ENCODE data around the gene PSMA3. TPM values are rescaled to one million over a fixed set of nuclear protein-coding genes. Genes with fewer than 3 reads are reported as not detected.
A peak's percentile ranks its signal among the peaks of the same experiment; 100 is the strongest.

The PSMA3 gene
- total and polyA plus RNA-seq, 8 donors, result 49.6 to 158 (median 96.2) TPM

DNA sequence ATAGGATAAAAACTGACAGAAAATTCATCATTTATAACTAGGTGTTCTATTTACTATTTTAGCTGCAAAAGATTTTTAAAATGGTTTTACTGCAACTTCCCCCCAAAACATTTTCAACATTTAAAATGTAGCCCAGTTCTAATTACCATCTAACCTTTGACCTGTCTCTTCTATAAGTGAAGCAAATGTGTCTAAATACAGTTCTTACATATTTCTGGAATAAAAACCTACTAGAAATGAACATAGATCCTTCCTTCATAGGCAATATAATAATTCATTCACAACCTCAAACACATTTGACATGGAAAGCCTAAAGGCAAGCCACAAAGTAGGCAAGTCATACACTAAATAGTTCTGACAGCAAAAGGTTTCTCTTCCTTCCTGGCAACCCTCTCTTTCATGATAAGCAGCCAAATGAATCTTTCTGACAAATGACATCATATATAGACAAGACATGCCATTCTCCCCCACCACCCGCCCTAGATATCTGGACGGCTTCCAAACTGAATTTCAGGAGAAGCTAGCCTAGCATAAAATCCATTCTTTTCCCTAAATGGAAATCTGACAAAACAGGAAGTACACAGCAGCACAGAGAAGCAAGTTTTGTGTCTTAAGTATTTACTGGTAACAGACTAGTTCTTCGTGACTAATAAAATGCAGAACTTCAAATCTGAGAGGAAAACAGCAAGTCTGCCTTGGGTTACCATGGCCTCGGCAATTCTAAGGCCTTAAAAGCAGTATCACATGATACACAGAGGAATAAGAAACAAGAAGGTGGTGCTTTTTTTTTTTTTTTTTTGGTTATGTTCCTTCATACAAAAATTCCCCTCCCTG lies 36.5 kb downstream of the PSMA3 start:
- intact Hi-C loops (cut with DNase I; ENCODE audit: low total_unique reads), result no loop called here
- Histone ChIP-seq H3K36me3 (peaks cover 21 to 71% (median 67%) of the 10 kb centered on the region in 4 donors), H3K27ac (peak overlapping the region in 4 of 5 donors; percentile 67 to 79 (median 74)), H3K4me1 (peaks cover 25 to 62% (median 46%) of the 10 kb centered on the region in 4 donors), H3K9me3 (no peaks in the 10 kb centered on the region), H3K27me3 (no peaks in the 10 kb centered on the region), H3K4me3 (no peak overlapping the region)
- WGBS, 5 donors, result 21 to 44% (median 26%) methylated on average over 4 of the region's 4 CpGs
- peak in 1 of 2 donors; percentile 76 for DNase-seq
- TF ChIP-seq POLR2AphosphoS5 (IDR thresholded peaks at IDR 0.05) (no peak), EP300 (IDR thresholded peaks at IDR 0.05) (no peak), POLR2A (IDR thresholded peaks at IDR 0.05) (no peak)
- TF ChIP-seq, protein P1, sequence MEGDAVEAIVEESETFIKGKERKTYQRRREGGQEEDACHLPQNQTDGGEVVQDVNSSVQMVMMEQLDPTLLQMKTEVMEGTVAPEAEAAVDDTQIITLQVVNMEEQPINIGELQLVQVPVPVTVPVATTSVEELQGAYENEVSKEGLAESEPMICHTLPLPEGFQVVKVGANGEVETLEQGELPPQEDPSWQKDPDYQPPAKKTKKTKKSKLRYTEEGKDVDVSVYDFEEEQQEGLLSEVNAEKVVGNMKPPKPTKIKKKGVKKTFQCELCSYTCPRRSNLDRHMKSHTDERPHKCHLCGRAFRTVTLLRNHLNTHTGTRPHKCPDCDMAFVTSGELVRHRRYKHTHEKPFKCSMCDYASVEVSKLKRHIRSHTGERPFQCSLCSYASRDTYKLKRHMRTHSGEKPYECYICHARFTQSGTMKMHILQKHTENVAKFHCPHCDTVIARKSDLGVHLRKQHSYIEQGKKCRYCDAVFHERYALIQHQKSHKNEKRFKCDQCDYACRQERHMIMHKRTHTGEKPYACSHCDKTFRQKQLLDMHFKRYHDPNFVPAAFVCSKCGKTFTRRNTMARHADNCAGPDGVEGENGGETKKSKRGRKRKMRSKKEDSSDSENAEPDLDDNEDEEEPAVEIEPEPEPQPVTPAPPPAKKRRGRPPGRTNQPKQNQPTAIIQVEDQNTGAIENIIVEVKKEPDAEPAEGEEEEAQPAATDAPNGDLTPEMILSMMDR (IDR thresholded peaks at IDR 0.05), result no peak

DNA sequence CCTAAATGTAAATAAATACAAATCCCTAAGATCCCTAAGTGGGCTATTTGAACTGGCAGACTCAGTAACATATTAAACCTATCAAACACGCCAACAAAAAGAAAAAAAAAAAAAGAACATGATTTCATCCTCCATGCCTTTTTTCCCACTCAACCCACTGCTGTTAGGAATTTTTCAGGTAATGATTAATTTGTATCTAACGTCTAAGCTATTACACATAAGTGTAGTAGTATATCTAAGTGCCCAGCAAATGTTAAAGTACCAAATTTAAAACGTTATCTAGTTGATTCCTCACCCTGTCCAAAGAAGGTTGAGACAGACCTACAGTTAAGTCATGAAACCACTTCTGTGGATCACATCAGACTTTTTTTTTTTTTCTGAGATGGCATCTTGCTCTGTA lies 37.3 kb downstream of the PSMA3 start:
- peak overlapping the region in 4 of 5 donors; percentile 67 to 79 (median 74) for H3K27ac ChIP-seq
- H3K4me3 ChIP-seq, result no peak overlapping the region
- peaks cover 28 to 79% (median 72%) of the 10 kb centered on the region in 4 donors for H3K36me3 ChIP-seq
- WGBS, 5 donors, result 50 to 57% (median 54%) methylated on average over 3 of the region's 3 CpGs
- intact Hi-C loops (cut with DNase I; ENCODE audit: low total_unique reads), result no loop called here
- no peaks in the 10 kb centered on the region for H3K27me3 ChIP-seq
- peaks cover 25 to 59% (median 41%) of the 10 kb centered on the region in 4 donors for H3K4me1 ChIP-seq
- H3K9me3 ChIP-seq, result no peaks in the 10 kb centered on the region
- no peak for TF ChIP-seq POLR2A (IDR thresholded peaks at IDR 0.05)
- no peak for TF ChIP-seq POLR2AphosphoS5 (IDR thresholded peaks at IDR 0.05)
- no peak for TF ChIP-seq EP300 (IDR thresholded peaks at IDR 0.05)
- TF ChIP-seq, protein P1 (IDR thresholded peaks at IDR 0.05), result no peak
- no peak for DNase-seq

DNA sequence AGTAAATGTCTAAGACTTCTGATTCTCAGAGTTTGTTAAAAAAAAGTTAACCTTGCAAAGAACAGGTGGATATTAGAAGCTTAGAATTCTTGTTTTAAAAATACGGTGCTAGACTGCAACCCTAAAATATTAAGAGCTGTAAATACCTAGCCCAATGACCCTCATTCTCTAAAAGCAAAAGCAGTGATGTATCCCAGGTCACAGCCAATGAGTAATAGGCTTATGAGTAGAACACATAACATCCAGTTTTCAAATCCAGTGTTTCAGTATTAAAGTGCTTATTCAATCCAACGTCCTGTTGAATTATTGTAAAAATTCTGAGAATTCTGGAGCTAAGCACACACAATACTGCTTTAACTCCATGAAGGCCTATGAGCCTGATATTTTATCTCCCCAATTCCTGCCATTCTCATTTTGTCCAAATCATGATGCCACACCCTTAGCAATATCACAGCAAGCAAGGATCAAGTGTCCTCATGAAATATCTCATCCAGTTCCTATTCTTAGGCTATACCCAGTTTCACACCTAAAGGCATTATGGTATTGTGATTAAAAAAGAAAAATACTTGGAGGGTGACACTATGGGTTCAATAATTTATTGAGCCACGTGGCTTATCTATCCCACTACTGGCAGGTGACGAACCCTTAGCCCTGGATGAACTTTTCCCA lies 38.4 kb downstream of the PSMA3 start:
- intact Hi-C loops (cut with DNase I; ENCODE audit: low total_unique reads), result no loop called here
- no peaks in the 10 kb centered on the region for H3K9me3 ChIP-seq
- peak overlapping the region in 2 of 5 donors; percentile 10 to 76 for H3K27ac ChIP-seq
- no peak overlapping the region for H3K4me3 ChIP-seq
- WGBS, 5 donors, result 64 to 70% (median 65%) methylated on average over 4 of the region's 4 CpGs
- DNase-seq, result no peak
- no peaks in the 10 kb centered on the region for H3K27me3 ChIP-seq
- TF ChIP-seq, protein P1 (IDR thresholded peaks at IDR 0.05), result no peak
- TF ChIP-seq EP300 (IDR thresholded peaks at IDR 0.05) (no peak), POLR2A (IDR thresholded peaks at IDR 0.05) (no peak), POLR2AphosphoS5 (IDR thresholded peaks at IDR 0.05) (no peak)
- H3K36me3 ChIP-seq, result peaks cover 23 to 80% (median 72%) of the 10 kb centered on the region in 4 donors
- peaks cover 28 to 67% (median 44%) of the 10 kb centered on the region in 4 donors for H3K4me1 ChIP-seq

DNA sequence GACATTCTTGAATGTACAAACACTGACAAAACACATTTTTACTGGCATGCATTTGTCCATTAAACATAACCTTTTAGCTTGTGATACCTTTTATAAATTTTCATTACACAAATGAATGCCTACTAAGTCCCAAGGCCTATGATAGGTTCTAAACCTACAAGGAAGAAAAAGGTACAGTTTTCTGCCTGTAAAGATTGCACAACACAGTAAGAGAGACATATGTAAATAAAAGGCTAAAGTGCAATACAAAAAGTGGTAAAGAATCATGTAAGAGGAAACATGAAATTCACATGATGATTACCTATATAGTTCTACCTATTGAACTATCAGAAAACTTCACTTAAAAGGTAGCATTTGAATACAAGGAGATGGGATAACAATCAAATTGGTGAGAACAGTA lies 39.1 kb downstream of the PSMA3 start:
- TF ChIP-seq POLR2A (IDR thresholded peaks at IDR 0.05) (no peak), POLR2AphosphoS5 (IDR thresholded peaks at IDR 0.05) (no peak), EP300 (IDR thresholded peaks at IDR 0.05) (no peak)
- TF ChIP-seq, protein P1 (IDR thresholded peaks at IDR 0.05), result no peak
- DNase-seq, result no peak
- intact Hi-C loops (cut with DNase I; ENCODE audit: low total_unique reads), result no loop called here
- peaks cover 28 to 74% (median 46%) of the 10 kb centered on the region in 4 donors for H3K4me1 ChIP-seq
- no peak overlapping the region for H3K4me3 ChIP-seq
- H3K36me3 ChIP-seq, result peaks cover 23 to 80% (median 74%) of the 10 kb centered on the region in 4 donors
- no peaks in the 10 kb centered on the region for H3K27me3 ChIP-seq
- peak overlapping the region in 2 of 5 donors; percentile 2 to 10 for H3K27ac ChIP-seq
- no peaks in the 10 kb centered on the region for H3K9me3 ChIP-seq

Data from stomach (tissue), 9 donors.